ENCODE measurements around the gene NSMCE3.

NSMCE3 gene

DNA sequence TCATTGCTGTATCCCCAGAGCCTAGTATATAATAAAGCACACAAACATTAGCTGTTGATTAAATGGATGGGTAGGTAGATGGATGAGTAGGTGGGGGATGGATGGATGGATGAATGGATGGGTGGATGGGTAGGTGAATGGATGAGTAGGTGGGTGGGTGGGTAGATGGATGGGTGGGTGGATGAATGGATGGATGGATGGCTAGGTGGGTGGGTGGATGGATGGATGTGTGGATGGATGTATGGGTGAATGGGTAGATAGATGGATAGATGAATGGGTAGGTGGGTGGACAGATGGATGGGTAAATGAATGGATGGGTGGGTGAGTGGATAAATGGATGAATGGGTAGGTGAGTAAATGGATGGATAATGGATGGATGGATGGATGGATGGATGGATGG, 30.2 kb upstream of the NSMCE3 start:
- TF ChIP-seq, protein P1, sequence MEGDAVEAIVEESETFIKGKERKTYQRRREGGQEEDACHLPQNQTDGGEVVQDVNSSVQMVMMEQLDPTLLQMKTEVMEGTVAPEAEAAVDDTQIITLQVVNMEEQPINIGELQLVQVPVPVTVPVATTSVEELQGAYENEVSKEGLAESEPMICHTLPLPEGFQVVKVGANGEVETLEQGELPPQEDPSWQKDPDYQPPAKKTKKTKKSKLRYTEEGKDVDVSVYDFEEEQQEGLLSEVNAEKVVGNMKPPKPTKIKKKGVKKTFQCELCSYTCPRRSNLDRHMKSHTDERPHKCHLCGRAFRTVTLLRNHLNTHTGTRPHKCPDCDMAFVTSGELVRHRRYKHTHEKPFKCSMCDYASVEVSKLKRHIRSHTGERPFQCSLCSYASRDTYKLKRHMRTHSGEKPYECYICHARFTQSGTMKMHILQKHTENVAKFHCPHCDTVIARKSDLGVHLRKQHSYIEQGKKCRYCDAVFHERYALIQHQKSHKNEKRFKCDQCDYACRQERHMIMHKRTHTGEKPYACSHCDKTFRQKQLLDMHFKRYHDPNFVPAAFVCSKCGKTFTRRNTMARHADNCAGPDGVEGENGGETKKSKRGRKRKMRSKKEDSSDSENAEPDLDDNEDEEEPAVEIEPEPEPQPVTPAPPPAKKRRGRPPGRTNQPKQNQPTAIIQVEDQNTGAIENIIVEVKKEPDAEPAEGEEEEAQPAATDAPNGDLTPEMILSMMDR (IDR thresholded peaks at IDR 0.05) = no peak

DNA sequence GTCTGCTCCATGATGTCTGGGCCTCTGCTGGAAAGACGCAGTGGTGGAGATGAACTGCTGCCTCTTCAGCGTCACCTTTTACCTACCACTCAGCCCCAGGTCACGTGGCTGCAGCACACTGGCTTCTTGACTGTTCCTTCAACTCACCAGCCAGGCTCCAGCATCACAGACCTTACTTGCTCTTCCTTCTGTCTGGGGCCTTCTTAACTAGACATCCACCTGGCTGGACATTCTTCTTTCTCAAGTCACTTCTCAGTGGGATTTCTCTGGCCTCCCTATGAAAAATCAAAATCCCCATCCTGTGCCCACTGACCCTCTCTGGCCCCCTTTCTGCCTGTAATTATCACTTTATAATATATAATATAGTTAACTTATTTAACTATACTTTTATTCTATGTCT, 29.7 kb upstream of the NSMCE3 start:
- TF ChIP-seq, protein P1 (IDR thresholded peaks at IDR 0.05) = no peak

- TF ChIP-seq, protein P1 (IDR thresholded peaks at IDR 0.05) = no peak
Observed at GRCh38 chr15:29294732-29295325, 25.2 kb upstream of the NSMCE3 start.

GRCh38 chr15:29291067-29291845, 21.6 kb upstream of the NSMCE3 start:
- TF ChIP-seq, protein P1 (IDR thresholded peaks at IDR 0.05) = no peak

GRCh38 chr15:29289173-29289572, 19.6 kb upstream of the NSMCE3 start:
- TF ChIP-seq, protein P1 (IDR thresholded peaks at IDR 0.05) = no peak

- TF ChIP-seq, protein P1 (IDR thresholded peaks at IDR 0.05) = no peak
Observed at GRCh38 chr15:29285386-29285785, 15.8 kb upstream of the NSMCE3 start.

- TF ChIP-seq, protein P1 (IDR thresholded peaks at IDR 0.05) = no peak
Observed at GRCh38 chr15:29283381-29283780, 13.8 kb upstream of the NSMCE3 start.
